Nephron progenitor cell (in vitro differentiated cells): ENCODE results near the gene CCDC146.

Experiments
- DNase-seq: peaks from one replicate; pipeline ENCODE4 v3.0.0; 2021
- H3K27ac Mint-ChIP-seq: 2 replicates; pipeline ENCODE4 v1.8.0; 2021; ENCODE audit warnings: mild to moderate bottlenecking, moderate library complexity, mixed read lengths
- H3K27me3 Mint-ChIP-seq: 2 replicates; pipeline ENCODE4 v1.8.0; 2021; ENCODE audit warnings: mild to moderate bottlenecking, low read depth, mixed read lengths; ENCODE audit not compliant: poor library complexity
- H3K36me3 Mint-ChIP-seq: 2 replicates; pipeline ENCODE4 v1.8.0; 2021; ENCODE audit warnings: low read depth, mixed read lengths
- H3K4me1 Mint-ChIP-seq: 2 replicates; pipeline ENCODE4 v1.8.0; 2021; ENCODE audit warnings: mixed read lengths
- H3K4me3 Mint-ChIP-seq: 2 replicates; pipeline ENCODE4 v1.8.0; 2021; ENCODE audit warnings: mild to moderate bottlenecking, moderate library complexity, mixed read lengths
- H3K9me3 Mint-ChIP-seq: 2 replicates; pipeline ENCODE4 v1.8.0; 2021; ENCODE audit warnings: mild to moderate bottlenecking, moderate library complexity, mixed read lengths
- CTCF ChIP-seq: fragments of 200-600 bp; sonication (generic); IDR thresholded peaks from 2 replicates; pipeline ENCODE4 v1.5.0; 2021; ENCODE audit warnings: antibody characterized with exemption

Gene CCDC146

GRCh38 chr7:77246026-77246640 lies 123.7 kb downstream of the CCDC146 start:
- no peak for TF ChIP-seq CTCF
- H3K4me1 Mint-ChIP-seq = peaks cover 12% of the 10 kb centered on the region
- DNase-seq = no peak
- H3K4me3 Mint-ChIP-seq = no peak overlapping the region
- H3K36me3 Mint-ChIP-seq = peaks cover 5% of the 10 kb centered on the region
- peaks cover 11% of the 10 kb centered on the region for H3K27me3 Mint-ChIP-seq
- H3K27ac Mint-ChIP-seq = no peak overlapping the region
- H3K9me3 Mint-ChIP-seq = no peaks in the 10 kb centered on the region

DNA sequence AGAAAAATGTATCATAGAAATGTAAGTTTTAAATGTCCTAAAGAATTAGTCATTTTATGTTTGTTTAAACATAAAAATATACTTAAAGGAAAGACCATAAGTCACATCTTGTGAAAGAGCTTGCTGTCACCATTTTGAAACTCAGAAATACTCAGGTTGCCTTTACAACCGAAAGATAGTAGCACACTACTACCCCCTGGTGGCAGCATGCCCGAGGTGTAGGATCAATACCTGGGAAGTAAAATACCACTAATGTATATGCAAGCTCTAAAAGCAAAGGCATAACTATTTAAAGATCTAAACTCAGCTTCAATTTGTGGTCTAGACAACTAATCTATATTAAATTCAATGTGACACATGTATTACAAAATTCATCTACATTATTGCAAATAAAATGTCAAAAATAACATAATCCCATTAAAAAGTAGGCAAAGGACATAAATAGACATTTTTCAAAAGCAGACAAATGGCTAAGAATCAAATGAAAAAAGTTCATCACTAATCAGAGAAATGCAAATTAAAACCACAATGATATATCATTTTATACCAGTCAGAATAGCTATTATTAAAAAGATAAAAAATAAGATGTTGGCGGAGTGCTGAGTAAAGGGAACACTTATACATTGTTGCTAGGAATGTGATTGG lies 124.9 kb downstream of the CCDC146 start:
- H3K27me3 Mint-ChIP-seq = peaks cover 9% of the 10 kb centered on the region
- H3K4me3 Mint-ChIP-seq = no peak overlapping the region
- H3K27ac Mint-ChIP-seq = no peak overlapping the region
- TF ChIP-seq CTCF = peak; percentile 90
- peak; percentile 90 for DNase-seq
- no peaks in the 10 kb centered on the region for H3K36me3 Mint-ChIP-seq
- H3K9me3 Mint-ChIP-seq = no peaks in the 10 kb centered on the region
- peaks cover 12% of the 10 kb centered on the region for H3K4me1 Mint-ChIP-seq

DNA sequence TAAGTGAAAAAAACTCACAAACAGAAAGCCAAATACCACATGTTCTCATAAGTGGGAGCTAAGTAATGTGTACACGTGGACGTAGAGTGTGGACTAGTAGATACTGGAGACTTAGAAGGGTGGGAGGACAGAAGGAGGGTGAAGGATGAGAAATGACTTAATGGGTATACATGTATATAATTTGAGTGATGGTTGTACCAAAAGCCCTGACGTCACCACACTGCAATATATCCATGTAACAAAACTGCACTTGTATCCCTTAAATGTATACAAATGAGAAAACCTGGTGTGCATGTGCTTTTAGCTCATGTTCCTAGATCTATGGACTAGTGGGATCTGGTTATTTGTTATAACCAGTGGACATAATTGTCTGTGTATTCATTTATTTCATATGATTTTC lies 125.7 kb downstream of the CCDC146 start:
- no peak overlapping the region for H3K4me3 Mint-ChIP-seq
- no peaks in the 10 kb centered on the region for H3K9me3 Mint-ChIP-seq
- TF ChIP-seq CTCF = no peak
- H3K36me3 Mint-ChIP-seq = no peaks in the 10 kb centered on the region
- no peak overlapping the region for H3K27ac Mint-ChIP-seq
- DNase-seq = no peak
- peaks cover 12% of the 10 kb centered on the region for H3K4me1 Mint-ChIP-seq
- H3K27me3 Mint-ChIP-seq = peaks cover 9% of the 10 kb centered on the region

GRCh38 chr7:77252506-77252905 lies 130.1 kb downstream of the CCDC146 start:
- no peaks in the 10 kb centered on the region for H3K36me3 Mint-ChIP-seq
- no peaks in the 10 kb centered on the region for H3K9me3 Mint-ChIP-seq
- no peak overlapping the region for H3K27ac Mint-ChIP-seq
- H3K4me1 Mint-ChIP-seq = no peaks in the 10 kb centered on the region
- H3K27me3 Mint-ChIP-seq = peaks cover 9% of the 10 kb centered on the region
- DNase-seq = no peak
- H3K4me3 Mint-ChIP-seq = no peak overlapping the region
- no peak for TF ChIP-seq CTCF

DNA sequence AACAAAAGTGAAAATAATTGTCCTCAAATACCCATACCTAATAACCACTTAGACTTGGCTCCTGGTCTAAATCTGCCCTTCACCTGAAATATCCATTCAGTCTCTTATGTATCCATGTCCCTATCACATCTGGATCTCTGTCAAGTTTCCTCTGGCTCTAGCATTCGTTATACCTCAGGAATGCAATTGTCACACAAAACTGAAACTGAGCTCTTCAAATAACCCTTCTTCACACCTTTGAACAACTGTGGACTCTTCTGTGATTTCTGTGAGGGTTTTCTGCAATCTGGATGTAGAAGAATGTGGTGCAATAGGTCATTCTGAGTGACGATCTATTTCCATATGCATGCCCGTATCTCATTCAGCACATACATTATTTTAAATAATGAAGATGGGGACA lies 130.7 kb downstream of the CCDC146 start:
- Mint-ChIP-seq H3K4me1 (no peaks in the 10 kb centered on the region), H3K27me3 (peaks cover 9% of the 10 kb centered on the region), H3K27ac (no peak overlapping the region), H3K36me3 (no peaks in the 10 kb centered on the region), H3K4me3 (no peak overlapping the region), H3K9me3 (no peaks in the 10 kb centered on the region)
- no peak for DNase-seq
- TF ChIP-seq CTCF = no peak

- no peak for TF ChIP-seq CTCF
- Mint-ChIP-seq H3K4me1 (no peaks in the 10 kb centered on the region), H3K27ac (no peak overlapping the region), H3K36me3 (no peaks in the 10 kb centered on the region), H3K4me3 (no peak overlapping the region), H3K9me3 (no peaks in the 10 kb centered on the region), H3K27me3 (peaks cover 9% of the 10 kb centered on the region)
- no peak for DNase-seq
Observed at GRCh38 chr7:77254429-77254828, 132.0 kb downstream of the CCDC146 start.
